ENCODE measurements around the gene WDR74. TPM values are rescaled to one million over a fixed set of nuclear protein-coding genes. Genes with fewer than 3 reads are reported as not detected.
A peak's percentile ranks its signal among the peaks of the same experiment; 100 is the strongest.

Gene WDR74
- total RNA-seq, 1 donor from 2014 or later: 55.8 TPM

GRCh38 chr11:62794201-62794775 is 45.1 kb downstream of the WDR74 start:
- no peak for TF ChIP-seq CTCF (IDR thresholded peaks at IDR 0.05; ENCODE audit: unreplicated experiment)
- Mint-ChIP-seq H3K36me3 (ENCODE audit: insufficient read depth) (peaks cover 29% of the 10 kb centered on the region), H3K27me3 (no peaks in the 10 kb centered on the region), H3K4me1 (ENCODE audit: low read depth) (peaks cover 17% of the 10 kb centered on the region), H3K9me3 (ENCODE audit: low read depth) (no peaks in the 10 kb centered on the region), H3K4me3 (ENCODE audit: low read depth) (no peak overlapping the region), H3K27ac (peak overlapping the region; percentile 41)
- no peak for DNase-seq (ENCODE audit: low spot score, unreplicated experiment)

- H3K4me3 Mint-ChIP-seq (ENCODE audit: low read depth): peak overlapping the region; percentile 86
- peaks cover 22% of the 10 kb centered on the region for H3K36me3 Mint-ChIP-seq (ENCODE audit: insufficient read depth)
- no peak for DNase-seq (ENCODE audit: low spot score, unreplicated experiment)
- no peaks in the 10 kb centered on the region for H3K27me3 Mint-ChIP-seq
- peak overlapping the region; percentile 91 for H3K27ac Mint-ChIP-seq
- H3K4me1 Mint-ChIP-seq (ENCODE audit: low read depth): peaks cover 22% of the 10 kb centered on the region
- H3K9me3 Mint-ChIP-seq (ENCODE audit: low read depth): no peaks in the 10 kb centered on the region
- TF ChIP-seq CTCF (IDR thresholded peaks at IDR 0.05; ENCODE audit: unreplicated experiment): no peak
Measured at GRCh38 chr11:62792202-62792575, 47.2 kb downstream of the WDR74 start.

- peak; percentile 72 for DNase-seq (ENCODE audit: low spot score, unreplicated experiment)
- Mint-ChIP-seq H3K27ac (peak within 1 kb of the TSS; percentile 91), H3K4me1 (ENCODE audit: low read depth) (peaks cover 22% of the 10 kb centered on the region), H3K36me3 (ENCODE audit: insufficient read depth) (peaks cover 22% of the 10 kb centered on the region), H3K27me3 (no peaks in the 10 kb centered on the region), H3K4me3 (ENCODE audit: low read depth) (peak within 1 kb of the TSS; percentile 86), H3K9me3 (ENCODE audit: low read depth) (no peaks in the 10 kb centered on the region)
- peak; percentile 26 for TF ChIP-seq CTCF (IDR thresholded peaks at IDR 0.05; ENCODE audit: unreplicated experiment)
Measured at GRCh38 chr11:62791501-62792201, 47.7 kb downstream of the WDR74 start, which contains the start of gene TMEM223. Gene TMEM223 (minus strand): TSS chr11:62792006. CDS start chr11:62791994, 12 bp downstream.

- H3K4me1 Mint-ChIP-seq (ENCODE audit: low read depth): peaks cover 24% of the 10 kb centered on the region
- H3K27me3 Mint-ChIP-seq: no peaks in the 10 kb centered on the region
- H3K27ac Mint-ChIP-seq: peak overlapping the region; percentile 98
Measured at GRCh38 chr11:62789576-62789975, 49.8 kb downstream of the WDR74 start.

GRCh38 chr11:62788991-62789390 is 50.4 kb downstream of the WDR74 start:
- Mint-ChIP-seq H3K4me3 (ENCODE audit: low read depth) (peak overlapping the region; percentile 68), H3K27me3 (no peaks in the 10 kb centered on the region), H3K4me1 (ENCODE audit: low read depth) (peaks cover 23% of the 10 kb centered on the region), H3K9me3 (ENCODE audit: low read depth) (no peaks in the 10 kb centered on the region), H3K36me3 (ENCODE audit: insufficient read depth) (peaks cover 6% of the 10 kb centered on the region), H3K27ac (peak overlapping the region; percentile 98)
- DNase-seq (ENCODE audit: low spot score, unreplicated experiment): no peak
- TF ChIP-seq CTCF (IDR thresholded peaks at IDR 0.05; ENCODE audit: unreplicated experiment): no peak

More at GRCh38 chr11:62789576-62789975, 49.8 kb downstream of the WDR74 start:
- TF ChIP-seq CTCF (IDR thresholded peaks at IDR 0.05; ENCODE audit: unreplicated experiment): no peak
- DNase-seq (ENCODE audit: low spot score, unreplicated experiment): no peak
- no peaks in the 10 kb centered on the region for H3K9me3 Mint-ChIP-seq (ENCODE audit: low read depth)
- H3K36me3 Mint-ChIP-seq (ENCODE audit: insufficient read depth): peaks cover 11% of the 10 kb centered on the region
- peak overlapping the region; percentile 68 for H3K4me3 Mint-ChIP-seq (ENCODE audit: low read depth)

All from progenitor cell of endocrine pancreas (in vitro differentiated cells).